Tibial nerve (tissue), 4 donors: ENCODE results near the gene RRAS2. TPM values are rescaled to one million over a fixed set of nuclear protein-coding genes. Genes with fewer than 3 reads are reported as not detected.
"Not testable (repeated sequence)": the region's sequence is repeated elsewhere in the genome, so short reads cannot be mapped to it uniquely, and the experiment has no call there.

ENCODE experiments used
- DNase-seq, 2 donors: peaks; one replicate each; pipeline ENCODE4 v3.0.0-alpha.2; 2019; ENCODE audit warnings: low spot score in 2 of 2
- H3K27ac ChIP-seq, 4 donors: fragments of 200-600 bp; sonication (generic) in 3 of 4; one replicate each; pipeline ENCODE4 v1.5.1; 2017 to 2019; ENCODE audit warnings: mild to moderate bottlenecking in 1 of 4
- H3K27me3 ChIP-seq, 2 donors: fragments of 200-600 bp; sonication (generic) in 1 of 2; one replicate each; pipeline versions ENCODE4 v1.5.1 to v1.6.0; 2017 to 2019
- H3K36me3 ChIP-seq, 3 donors: fragments of 200-600 bp; sonication (generic); one replicate each; pipeline ENCODE4 v1.5.1; 2018 to 2019
- H3K4me1 ChIP-seq, 4 donors: fragments of 200-600 bp; sonication (generic) in 3 of 4; one replicate each; pipeline ENCODE4 v1.5.1; 2017 to 2019
- H3K4me3 ChIP-seq, 4 donors: fragments of 200-600 bp; sonication (generic) in 3 of 4; one replicate each; pipeline ENCODE4 v1.5.1; 2017 to 2019; ENCODE audit warnings: mild to moderate bottlenecking in 1 of 4, moderate library complexity in 1 of 4
- H3K9me3 ChIP-seq, 4 donors: fragments of 200-600 bp; sonication (generic) in 3 of 4; one replicate each; pipeline ENCODE4 v1.5.1; 2017 to 2019
- CTCF ChIP-seq, 5 experiments: fragments of 200-600 bp in 3 of 5; fragments of 450-650 bp in 2 of 5; sonication (generic) in 3 of 5; IDR thresholded peaks; one replicate each; pipeline ENCODE4 v1.5.1; 2016 to 2019; ENCODE audit warnings: antibody characterized with exemption in 5 of 5, mild to moderate bottlenecking in 3 of 5, moderate library complexity in 2 of 5
- EP300 ChIP-seq, 2 donors: sonication (generic); formaldehyde crosslinking; IDR thresholded peaks; one replicate each; pipeline ENCODE4 v1.6.1; 2017; ENCODE audit warnings: antibody characterized with exemption in 2 of 2, mild to moderate bottlenecking in 1 of 2
- POLR2A ChIP-seq, 2 donors: fragments of 450-650 bp; IDR thresholded peaks; one replicate each; pipeline ENCODE4 v1.6.1; 2017; ENCODE audit warnings: antibody characterized with exemption in 2 of 2, mild to moderate bottlenecking in 2 of 2, moderate library complexity in 2 of 2
- WGBS, 2 donors: methylation state at CpG; one replicate each; pipeline ENCODE4 v1.1.5; 2018; 5-methylcytosine and 5-hydroxymethylcytosine counted together
- total RNA-seq, 4 donors: library from RNA; depleted of rRNA; stranded (reverse); fragments of >200 nt; gene quantifications; one replicate each; pipeline ENCODE4 v1.1.0, GENCODE V29; 2016

The RRAS2 gene
- total RNA-seq, 4 donors from 2014 or later, result 43.2 to 64.0 (median 46.8) TPM

GRCh38 chr11:14347991-14348390 is 11.0 kb downstream of the RRAS2 start:
- 53 to 63% methylated on average over 1 of the region's 1 CpG for WGBS, 2 donors
- TF ChIP-seq EP300 (IDR thresholded peaks at IDR 0.05), result no peak
- TF ChIP-seq POLR2A (IDR thresholded peaks at IDR 0.05), result no peak
- no peak for TF ChIP-seq CTCF (IDR thresholded peaks at IDR 0.05)
- H3K27me3 ChIP-seq, result no peaks in the 10 kb centered on the region
- H3K4me3 ChIP-seq, result no peak overlapping the region
- no peaks in the 10 kb centered on the region for H3K36me3 ChIP-seq
- H3K27ac ChIP-seq, result no peak overlapping the region
- H3K4me1 ChIP-seq, result no peaks in the 10 kb centered on the region
- H3K9me3 ChIP-seq, result peaks cover 0 to 4% (median 0%) of the 10 kb centered on the region in 4 donors
- no peak for DNase-seq

DNA sequence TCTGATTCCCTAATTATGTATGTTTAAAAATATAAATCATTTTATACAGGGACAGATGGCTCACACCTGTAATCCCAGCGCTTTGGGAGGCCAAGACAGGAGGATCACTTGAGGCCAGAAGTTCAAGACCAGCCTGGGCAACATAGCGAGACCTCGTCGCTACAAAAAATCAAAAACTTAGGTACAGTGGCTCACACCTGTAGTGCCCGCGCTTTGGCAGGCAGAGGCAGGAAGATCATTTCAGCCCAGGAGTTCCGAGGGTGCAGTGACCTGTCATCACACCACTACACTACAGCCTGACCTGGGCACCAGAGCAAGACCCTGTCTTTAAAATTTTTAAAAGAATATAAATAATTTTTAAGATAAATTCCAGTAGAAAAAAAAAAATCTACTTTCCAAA is 11.5 kb downstream of the RRAS2 start:
- no peaks in the 10 kb centered on the region for H3K36me3 ChIP-seq
- no peak overlapping the region for H3K4me3 ChIP-seq
- H3K9me3 ChIP-seq, result peaks cover 0 to 4% (median 0%) of the 10 kb centered on the region in 4 donors
- 95 to 97% methylated on average over 7 of the region's 7 CpGs for WGBS, 2 donors
- DNase-seq, result no peak
- TF ChIP-seq CTCF (IDR thresholded peaks at IDR 0.05), result no peak
- no peak for TF ChIP-seq POLR2A (IDR thresholded peaks at IDR 0.05)
- no peak for TF ChIP-seq EP300 (IDR thresholded peaks at IDR 0.05)
- no peaks in the 10 kb centered on the region for H3K27me3 ChIP-seq
- no peak overlapping the region for H3K27ac ChIP-seq
- H3K4me1 ChIP-seq, result peaks cover 0 to 3% (median 0%) of the 10 kb centered on the region in 4 donors

DNA sequence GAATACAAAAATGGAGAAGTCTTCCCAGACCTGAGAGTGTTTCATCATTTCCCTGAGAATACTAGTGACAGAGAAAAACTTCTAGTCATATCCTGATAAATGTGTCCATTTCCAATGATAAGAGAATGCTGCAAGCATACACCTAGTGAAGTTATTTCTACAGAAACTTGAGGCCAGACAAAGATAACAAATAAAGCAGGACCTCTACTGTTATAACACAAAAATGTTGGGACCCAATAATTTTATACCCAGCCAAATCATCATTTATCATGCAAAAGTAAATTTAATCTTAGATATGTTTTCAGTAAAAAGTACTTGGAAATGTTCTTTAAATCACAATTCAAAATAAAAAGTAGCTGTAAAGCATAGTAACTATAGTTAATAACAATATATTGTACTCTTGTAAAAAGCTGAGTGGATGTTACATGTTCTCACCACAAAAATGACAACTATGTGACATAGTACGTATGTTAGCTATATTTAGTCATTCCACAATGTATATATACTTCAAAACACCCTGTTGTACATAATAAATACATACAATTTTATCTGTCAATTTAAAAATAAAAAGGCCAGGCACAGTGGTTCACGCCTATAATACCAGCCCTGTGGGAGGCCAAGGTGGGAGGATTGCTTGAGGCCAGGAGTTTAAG is 12.6 kb downstream of the RRAS2 start:
- H3K27ac ChIP-seq, result no peak overlapping the region
- DNase-seq, result no peak
- peaks cover 0 to 3% (median 0%) of the 10 kb centered on the region in 4 donors for H3K4me1 ChIP-seq
- no peak overlapping the region for H3K4me3 ChIP-seq
- H3K9me3 ChIP-seq, result peaks cover 0 to 4% (median 0%) of the 10 kb centered on the region in 4 donors
- no peaks in the 10 kb centered on the region for H3K27me3 ChIP-seq
- WGBS, 2 donors, result 93 to 94% methylated on average over 2 of the region's 2 CpGs
- no peak for TF ChIP-seq POLR2A (IDR thresholded peaks at IDR 0.05)
- no peaks in the 10 kb centered on the region for H3K36me3 ChIP-seq

- TF ChIP-seq EP300 (IDR thresholded peaks at IDR 0.05) (no peak), CTCF (IDR thresholded peaks at IDR 0.05) (no peak), POLR2A (IDR thresholded peaks at IDR 0.05) (no peak)
- peaks cover 0 to 3% (median 0%) of the 10 kb centered on the region in 4 donors for H3K4me1 ChIP-seq
- no peak for DNase-seq
- H3K4me3 ChIP-seq, result no peak overlapping the region
- WGBS, 2 donors, result 62 to 74% methylated on average over 1 of the region's 1 CpG
- no peaks in the 10 kb centered on the region for H3K27me3 ChIP-seq
- no peak overlapping the region for H3K27ac ChIP-seq
- H3K36me3 ChIP-seq, result no peaks in the 10 kb centered on the region
- peaks cover 0 to 4% (median 0%) of the 10 kb centered on the region in 4 donors for H3K9me3 ChIP-seq
These were observed 13.3 kb downstream of the RRAS2 start for GRCh38 chr11:14345668-14346067.

DNA sequence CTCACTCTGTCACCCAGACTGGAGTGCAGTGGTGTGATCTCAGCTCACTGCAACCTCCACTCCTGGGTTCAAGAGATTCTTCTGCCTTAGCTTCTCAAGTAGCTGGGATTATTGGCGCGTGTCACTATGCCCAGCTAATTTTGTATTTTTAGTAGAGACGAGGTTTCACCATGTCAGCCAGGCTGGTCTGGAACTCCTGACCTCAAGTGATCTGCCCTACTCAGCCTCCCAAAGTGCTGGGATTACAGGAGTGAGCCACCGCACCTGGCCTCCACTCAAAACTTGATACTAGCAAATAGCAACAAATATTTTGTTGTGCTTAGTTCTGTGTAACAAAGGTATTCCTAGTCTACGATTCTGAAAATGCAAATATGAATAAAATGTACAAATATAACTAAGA is 14.0 kb downstream of the RRAS2 start:
- H3K9me3 ChIP-seq, H3K27ac ChIP-seq, H3K36me3 ChIP-seq, DNase-seq, H3K27me3 ChIP-seq, H3K4me3 ChIP-seq, H3K4me1 ChIP-seq: not testable (repeated sequence)
- 98% methylated on average over 5 of the region's 5 CpGs for WGBS, 2 donors

DNA sequence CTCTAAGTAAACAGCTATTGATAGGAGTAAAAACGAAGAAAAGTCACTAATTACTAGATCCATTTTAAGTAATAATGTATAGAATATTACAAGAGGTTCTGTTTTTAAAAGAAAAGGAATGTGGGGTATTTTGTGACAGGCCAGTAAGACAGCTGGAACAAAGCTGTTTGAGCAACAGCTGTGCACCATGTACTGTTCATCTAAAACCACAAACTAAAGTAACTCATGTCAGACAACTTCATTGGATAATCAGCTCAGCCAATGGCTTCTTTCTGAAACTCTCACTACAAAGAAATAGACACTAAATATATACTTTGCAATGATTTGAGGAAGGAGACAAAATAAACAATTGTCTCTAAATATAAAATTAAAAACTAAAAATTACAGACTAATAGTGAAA is 16.1 kb downstream of the RRAS2 start:
- no peak for DNase-seq
- 84 to 86% methylated on average over 1 of the region's 1 CpG for WGBS, 2 donors
- Histone ChIP-seq H3K27me3 (no peaks in the 10 kb centered on the region), H3K4me3 (no peak overlapping the region), H3K9me3 (peaks cover 0 to 4% (median 0%) of the 10 kb centered on the region in 4 donors), H3K4me1 (peaks cover 0 to 3% (median 0%) of the 10 kb centered on the region in 4 donors), H3K27ac (no peak overlapping the region), H3K36me3 (no peaks in the 10 kb centered on the region)
- TF ChIP-seq CTCF (IDR thresholded peaks at IDR 0.05) (no peak), POLR2A (IDR thresholded peaks at IDR 0.05) (no peak), EP300 (IDR thresholded peaks at IDR 0.05) (no peak)
